HT-29 (cell line): ENCODE data around the gene LRRC8E. TPM values are rescaled to one million over a fixed set of nuclear protein-coding genes. Genes with fewer than 3 reads are reported as not detected.
"Not testable (repeated sequence)": the region's sequence is repeated elsewhere in the genome, so short reads cannot be mapped to it uniquely, and the experiment has no call there.

Experiments used
- DNase-seq: peaks from one replicate; pipeline ENCODE4 v3.0.0-alpha.2; 2015; ENCODE audit warnings: low spot score
- total RNA-seq: library from RNA; depleted of rRNA; stranded (reverse); fragments of >200 nt; shearing (Covaris generic); gene quantifications from 2 replicates; pipeline ENCODE4 v1.2.3, GENCODE V29; 2014

LRRC8E gene
- total RNA-seq, 1 experiment from 2014 or later = 19.8 TPM

GRCh38 chr19:7907544-7907943 lies 19.2 kb downstream of the LRRC8E start:
- DNase-seq = no peak

DNA sequence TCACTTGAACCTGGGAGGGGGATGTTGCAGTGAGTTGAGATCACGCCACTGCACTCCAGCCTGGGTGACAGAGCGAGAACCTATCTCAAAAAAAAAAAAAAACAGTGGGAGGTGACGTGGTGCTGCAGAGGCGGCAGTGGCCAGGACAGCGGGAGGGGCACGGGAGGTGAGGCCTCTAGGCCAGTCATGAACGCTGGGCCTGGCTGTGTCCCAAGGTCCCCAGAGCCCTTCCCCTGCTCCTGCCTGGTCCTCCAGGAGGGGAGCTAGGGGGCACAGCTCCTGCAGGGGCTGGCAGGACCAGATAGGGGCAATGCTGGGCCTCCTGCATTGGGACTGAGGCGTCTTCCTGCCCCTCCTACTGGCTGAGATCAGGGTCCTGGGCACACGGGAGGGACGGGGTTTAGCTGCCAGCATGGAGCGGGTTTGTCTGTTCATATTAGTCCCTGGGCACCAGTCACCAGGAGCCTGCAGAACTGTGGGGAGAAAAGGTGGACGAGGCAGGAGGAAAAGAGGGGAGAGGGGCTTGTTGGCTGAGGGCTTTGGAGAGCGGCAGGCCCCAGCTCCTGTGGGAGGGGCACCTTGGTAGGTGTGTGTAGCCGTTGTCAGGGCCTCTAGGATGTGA lies 19.9 kb downstream of the LRRC8E start:
- DNase-seq = no peak

DNA sequence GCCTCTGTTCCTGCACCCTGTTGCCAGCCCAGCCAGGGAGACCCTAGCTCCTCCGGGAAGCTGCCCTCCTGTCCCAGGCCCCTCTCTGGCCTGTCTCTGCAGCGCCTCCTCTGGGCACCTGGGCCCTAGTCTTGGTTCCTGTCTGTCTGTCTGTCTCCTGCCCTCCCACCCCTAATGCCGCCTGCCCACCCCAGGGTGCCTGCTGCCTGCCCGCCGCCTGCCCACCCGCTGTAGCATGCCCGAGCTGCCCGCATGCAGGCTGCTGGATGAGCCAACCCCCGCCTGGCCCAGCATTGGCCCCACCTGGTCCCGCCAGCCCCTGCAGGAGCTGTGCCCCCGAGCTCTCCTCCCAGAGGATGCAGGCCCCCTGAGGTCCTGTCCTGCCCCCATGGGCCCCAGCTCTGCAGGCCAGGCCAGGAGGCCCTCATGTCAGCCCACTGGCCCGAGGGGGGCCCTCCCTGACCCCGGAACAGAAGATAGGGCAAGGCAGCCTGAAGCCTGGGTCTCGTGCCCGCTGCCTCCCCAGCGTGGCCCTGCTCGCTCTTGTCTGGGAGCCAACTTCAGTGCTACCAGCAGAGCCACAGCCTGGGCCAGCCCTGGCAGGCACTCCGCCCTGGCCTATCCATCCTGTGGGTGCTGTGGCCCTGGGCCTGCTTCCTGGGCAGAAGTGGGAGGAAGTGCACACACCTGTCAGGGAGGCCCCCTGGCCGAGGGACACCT lies 20.6 kb downstream of the LRRC8E start:
- no peak for DNase-seq

DNA sequence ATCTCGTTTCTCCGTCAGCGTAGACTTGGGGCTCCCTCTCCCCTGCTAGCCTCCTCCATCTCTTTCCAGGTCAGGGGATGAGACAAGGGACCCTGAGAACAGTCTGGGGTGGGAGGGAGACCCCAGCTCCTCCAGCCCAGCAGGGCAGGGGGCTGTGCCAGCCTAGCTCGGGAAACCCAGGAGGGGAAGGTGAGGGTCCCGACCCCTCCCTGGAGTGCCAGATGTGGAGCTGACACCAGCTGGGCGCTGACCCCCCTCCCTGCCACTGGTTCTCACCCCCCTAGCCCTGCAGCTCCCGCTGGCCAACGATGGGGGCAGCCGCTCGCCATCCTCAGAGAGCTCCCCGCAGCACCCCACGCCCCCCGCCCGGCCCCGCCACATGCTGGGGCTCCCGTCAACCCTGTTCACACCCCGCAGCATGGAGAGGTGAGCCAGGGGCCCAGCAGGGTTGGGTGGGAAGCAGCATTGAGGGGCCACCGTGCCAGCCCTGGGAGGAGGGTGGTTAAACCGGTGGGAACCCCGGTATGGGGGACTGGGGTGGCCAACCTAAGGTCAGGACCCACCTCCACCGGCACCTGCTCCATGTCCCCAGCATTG lies 21.3 kb downstream of the LRRC8E start:
- DNase-seq = no peak

DNA sequence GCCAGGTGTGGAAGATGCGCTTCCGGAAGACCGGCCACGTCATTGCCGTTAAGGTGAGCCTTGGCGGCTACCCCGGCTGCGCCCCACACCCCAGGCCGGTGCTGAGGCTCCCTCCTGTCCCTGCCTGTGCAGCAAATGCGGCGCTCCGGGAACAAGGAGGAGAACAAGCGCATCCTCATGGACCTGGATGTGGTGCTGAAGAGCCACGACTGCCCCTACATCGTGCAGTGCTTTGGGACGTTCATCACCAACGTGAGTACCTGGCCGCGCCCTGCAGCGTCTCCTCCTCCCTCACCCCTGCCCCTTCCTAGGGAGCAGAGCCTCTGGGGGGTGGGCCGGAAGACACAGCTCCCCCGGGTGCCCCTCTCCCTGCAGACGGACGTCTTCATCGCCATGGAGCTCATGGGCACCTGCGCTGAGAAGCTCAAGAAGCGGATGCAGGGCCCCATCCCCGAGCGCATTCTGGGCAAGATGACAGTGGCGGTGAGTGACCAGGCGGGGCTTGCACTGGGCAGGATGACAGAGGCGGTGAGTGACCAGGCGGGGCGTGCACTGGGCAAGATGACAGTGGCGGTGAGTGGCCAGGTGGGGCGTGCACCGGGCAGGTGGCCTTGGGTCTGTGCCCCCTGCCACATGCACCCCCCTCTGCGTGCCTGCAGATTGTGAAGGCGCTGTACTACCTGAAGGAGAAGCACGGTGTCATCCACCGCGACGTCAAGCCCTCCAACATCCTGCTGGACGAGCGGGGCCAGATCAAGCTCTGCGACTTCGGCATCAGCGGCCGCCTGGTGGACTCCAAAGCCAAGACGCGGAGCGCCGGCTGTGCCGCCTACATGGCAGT lies 22.2 kb downstream of the LRRC8E start:
- no peak for DNase-seq

GRCh38 chr19:7911508-7912143 lies 23.3 kb downstream of the LRRC8E start:
- DNase-seq = no peak

DNA sequence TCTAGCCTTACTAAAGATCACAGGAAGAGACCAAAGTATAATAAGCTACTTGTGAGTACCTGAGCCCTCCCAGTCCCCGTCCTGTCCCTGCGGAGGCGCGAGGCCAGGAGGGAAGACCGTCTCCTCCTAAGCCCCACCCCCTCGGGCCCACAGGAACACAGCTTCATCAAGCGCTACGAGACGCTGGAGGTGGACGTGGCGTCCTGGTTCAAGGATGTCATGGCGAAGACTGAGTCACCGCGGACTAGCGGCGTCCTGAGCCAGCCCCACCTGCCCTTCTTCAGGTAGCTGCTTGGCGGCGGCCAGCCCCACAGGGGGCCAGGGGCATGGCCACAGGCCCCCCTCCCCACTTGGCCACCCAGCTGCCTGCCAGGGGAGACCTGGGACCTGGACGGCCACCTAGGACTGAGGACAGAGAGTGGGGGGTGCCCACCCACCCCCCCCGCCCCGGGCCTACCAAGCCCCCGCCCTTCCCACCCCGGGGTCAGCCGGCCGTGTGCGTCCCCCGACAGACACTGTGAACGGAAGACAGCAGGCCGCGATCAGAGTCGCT lies 23.9 kb downstream of the LRRC8E start:
- DNase-seq = no peak

- DNase-seq = no peak
These were observed 24.6 kb downstream of the LRRC8E start for GRCh38 chr19:7912697-7913564.

- no peak for DNase-seq
These were observed 25.3 kb downstream of the LRRC8E start for GRCh38 chr19:7913652-7914051.

DNA sequence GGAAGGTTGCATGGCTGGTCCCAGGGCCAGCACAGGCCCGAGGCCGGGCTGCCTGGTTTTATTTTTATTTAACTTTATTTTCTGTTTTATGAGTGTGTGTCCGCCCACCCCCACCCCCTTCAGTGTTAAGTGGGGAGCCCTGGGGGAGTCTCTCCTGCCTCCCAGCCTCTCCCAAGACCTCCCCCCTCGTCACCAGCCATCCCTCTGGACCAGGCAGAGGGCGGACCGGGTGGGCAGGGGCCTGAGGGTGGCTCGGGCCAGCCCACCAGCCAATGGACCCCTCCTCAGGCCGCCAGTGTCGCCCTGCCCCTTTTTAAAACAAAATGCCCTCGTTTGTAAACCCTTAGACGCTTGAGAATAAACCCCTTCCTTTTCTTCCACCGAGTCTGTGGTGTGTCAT lies 25.8 kb downstream of the LRRC8E start:
- DNase-seq = no peak

DNA sequence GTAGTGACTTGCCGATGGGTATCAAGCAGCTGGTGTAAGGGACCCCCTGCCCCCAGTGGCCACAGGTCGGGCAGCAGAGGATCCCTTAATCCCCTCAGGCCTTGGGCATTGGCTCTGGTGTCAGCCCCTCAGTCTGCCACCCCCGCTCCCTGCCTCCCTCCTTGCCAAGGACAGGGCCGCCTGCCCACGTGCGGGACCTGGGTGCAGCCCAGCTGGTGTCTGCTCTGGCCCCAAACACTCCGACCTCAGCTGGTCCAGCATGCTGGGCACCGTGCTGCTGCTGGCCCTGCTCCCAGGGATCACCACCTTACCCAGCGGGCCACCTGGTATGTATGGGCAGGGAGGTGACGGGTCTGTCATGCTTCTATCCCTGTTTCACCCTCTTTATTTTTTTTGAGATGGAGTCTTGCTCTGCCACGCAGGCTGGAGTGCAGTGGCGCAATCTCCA lies 26.3 kb downstream of the LRRC8E start, which contains the start of gene TGFBR3L:
Gene TGFBR3L (plus strand): TSS at position 233 of the 448 bp plus-strand sequence.
- DNase-seq = no peak

GRCh38 chr19:7915250-7916102 lies 27.2 kb downstream of the LRRC8E start:
- DNase-seq = no peak

- DNase-seq = no peak
These were observed 28.0 kb downstream of the LRRC8E start for GRCh38 chr19:7916103-7916954.

GRCh38 chr19:7916955-7917266 lies 28.6 kb downstream of the LRRC8E start:
- no peak for DNase-seq

DNA sequence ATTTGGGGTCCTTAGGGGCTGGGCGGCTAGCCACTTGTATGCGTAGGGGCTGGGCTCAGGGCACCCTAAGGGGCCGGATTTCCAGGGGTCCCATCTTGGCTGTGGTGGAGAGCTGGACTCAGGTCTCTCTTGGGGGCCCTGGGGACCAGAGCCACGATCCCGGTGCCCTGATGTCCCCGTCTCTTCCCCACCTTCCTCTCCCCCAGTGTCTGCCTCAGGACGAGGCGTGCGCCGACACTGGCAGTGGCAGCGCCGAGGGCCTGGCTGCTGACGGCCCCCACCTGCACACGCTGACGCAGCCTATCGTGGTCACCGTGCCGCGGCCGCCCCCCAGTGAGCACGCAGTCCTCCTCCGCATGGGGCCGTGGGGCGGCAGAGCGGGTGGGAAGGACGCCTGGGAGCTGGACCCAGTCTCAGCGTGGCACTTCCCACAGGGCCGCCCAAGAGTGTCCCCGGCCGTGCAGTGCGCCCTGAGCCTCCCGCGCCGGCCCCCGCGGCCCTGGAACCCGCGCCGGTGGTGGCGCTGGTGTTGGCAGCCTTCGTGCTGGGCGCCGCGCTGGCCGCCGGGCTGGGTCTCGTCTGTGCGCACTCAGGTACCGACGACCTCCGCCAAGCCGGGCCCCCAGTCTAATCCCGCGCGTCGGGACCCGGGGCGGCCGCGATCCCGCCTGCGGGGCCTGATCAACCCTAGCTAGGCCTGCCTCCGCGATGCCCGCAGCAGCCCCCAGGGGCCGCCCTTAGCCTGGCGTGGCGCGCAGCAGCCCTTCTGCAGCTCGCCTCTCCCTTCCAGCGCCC lies 29.2 kb downstream of the LRRC8E start:
- DNase-seq = no peak

DNA sequence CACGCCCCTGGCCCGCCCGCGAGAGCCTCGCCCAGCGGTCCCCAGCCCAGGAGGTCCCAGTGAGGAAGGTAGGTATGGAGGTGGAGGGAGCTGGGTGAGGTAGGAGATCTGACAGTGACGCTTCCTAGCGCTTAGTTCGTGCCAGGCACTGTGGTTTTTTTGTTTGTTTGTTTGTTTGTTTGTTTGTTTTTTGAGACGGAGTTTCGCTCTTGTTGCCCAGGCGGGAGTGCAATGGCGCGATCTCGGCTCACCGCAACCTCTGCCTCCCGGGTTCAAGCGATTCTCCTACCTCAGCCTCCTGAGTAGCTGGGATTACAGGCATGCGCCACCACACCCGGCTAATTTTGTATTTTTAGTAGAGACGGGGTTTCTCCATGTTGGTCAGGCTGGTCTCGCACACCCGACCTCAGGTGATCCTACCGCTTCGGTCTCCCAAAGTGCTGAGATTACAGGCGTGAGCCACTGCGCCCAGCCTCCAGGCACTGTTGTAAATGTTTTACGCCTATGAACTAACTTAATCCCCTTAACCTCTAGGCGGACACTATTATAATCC lies 29.8 kb downstream of the LRRC8E start:
- DNase-seq = not testable (repeated sequence)
